Measurements from ENCODE around the gene NRCAM.

Gene NRCAM

DNA sequence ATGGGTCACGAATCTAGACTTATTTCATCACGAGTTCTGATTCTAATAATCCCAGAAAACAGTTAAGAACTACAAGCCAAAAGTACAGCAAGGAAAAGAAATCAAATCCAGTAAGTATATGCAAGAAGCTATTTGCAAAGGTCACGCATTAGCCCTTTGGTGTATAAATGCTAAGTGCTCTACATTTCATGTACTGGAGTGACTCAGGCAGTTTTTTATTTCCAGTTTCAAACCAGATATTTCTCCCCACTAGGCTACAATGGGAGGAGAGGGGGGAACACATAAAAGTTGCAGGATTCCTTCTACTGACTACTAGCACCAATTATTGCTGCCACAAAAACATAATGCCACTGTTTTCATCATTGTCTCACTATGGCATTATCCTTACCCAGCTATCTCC lies 148.0 kb downstream of the NRCAM start:
- DNase-seq (ENCODE audit: low read depth): no peak

GRCh38 chr7:108307595-108307994 lies 148.6 kb downstream of the NRCAM start:
- no peak for DNase-seq (ENCODE audit: low read depth)

DNA sequence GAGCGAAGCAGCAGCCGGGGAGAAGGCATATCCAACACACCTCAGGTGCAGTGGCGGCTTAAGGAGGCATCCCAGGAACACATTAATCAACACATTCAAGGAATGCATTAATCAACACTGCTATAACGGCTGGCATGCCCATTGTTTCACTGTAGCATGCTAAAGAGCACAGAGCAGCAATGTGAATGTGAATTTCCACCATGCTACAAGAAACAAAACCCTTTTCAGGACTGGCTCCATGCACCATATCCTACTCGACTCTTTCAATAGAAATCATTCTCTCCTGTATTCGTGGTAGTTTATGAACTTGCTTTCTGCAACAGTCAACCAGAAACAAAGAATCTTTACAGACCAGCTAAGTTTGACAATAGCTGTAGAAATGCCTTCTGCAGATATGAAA lies 149.0 kb downstream of the NRCAM start:
- DNase-seq (ENCODE audit: low read depth): no peak

DNA sequence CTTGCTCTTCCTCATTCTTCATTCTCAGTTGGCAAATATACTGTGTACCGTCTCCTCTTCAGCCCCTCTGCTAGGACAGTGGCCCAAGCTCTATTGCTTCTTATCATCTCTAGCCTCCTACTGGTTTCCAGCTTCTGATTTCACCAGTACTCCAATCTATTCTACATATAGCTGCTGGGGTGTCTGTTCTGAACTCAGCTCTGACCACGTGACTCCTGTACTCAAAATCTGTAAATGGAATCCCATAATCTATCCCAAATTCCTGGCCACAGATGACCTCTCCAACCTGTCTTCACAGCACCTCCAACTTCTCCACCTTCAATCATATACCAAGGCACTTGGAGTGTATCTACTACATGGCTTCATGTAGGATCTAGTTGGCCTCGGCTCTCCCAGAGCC lies 152.9 kb downstream of the NRCAM start:
- DNase-seq (ENCODE audit: low read depth): no peak

DNA sequence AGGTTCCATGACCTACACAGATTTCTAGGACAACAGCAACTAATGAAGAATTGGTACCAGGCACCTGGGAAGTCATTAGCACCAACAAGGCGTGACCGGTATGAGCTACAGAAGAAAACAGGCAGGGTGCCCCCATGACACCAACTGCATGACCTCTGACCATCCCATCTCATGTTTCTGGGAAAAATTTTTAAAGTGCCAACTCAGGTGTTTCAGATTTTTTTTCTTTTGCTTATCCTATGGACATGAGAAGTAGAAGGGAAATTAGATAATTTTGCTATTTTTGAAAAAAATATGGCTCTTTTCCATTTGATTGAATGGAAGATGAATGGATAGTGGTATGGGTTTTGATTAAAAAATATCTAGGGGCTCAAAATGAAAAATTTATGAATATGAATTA lies 154.8 kb downstream of the NRCAM start:
- no peak for DNase-seq (ENCODE audit: low read depth)

- DNase-seq (ENCODE audit: low read depth): no peak
Observed at GRCh38 chr7:108299251-108299973, 156.8 kb downstream of the NRCAM start.

DNA sequence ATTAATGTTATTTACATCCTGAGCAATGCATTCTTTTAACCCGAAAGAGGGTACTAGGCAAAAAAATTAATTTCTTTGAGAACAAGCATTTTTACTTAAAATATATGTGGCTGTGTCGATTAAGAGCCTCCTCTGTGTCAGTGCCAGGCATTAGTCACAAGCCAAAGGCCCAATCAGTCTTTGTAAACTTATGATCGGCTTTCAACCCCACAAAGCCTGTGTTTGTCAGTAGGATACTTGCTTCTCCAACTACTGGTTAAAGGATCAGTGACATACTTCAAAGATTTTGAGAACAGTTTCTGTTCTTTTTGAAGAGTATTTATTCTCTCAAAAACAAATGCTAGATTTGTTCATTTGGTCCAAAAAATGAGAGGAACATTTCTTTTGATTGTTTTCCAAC lies 159.3 kb downstream of the NRCAM start:
- no peak for DNase-seq (ENCODE audit: low read depth)

DNA sequence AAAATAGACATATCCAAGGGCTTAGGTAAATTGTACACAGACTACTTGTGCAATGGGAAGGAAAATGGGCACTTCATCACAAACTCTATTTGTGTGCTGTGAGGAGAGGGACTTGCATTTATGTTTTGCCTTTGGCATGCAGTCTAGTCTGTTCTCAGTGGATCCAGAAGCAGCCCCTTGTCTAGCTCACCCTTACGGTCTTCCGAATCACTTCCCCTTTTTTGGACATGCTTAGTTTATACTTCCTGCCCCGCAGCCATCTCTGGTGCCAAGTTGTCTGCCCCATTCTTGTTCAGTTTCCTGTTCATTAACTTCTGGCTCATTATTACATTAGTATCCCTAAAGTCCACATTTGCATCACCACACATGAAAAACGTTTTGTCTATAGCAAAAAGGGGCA lies 161.6 kb downstream of the NRCAM start:
- no peak for DNase-seq (ENCODE audit: low read depth)

- no peak for DNase-seq (ENCODE audit: low read depth)
Observed at GRCh38 chr7:108293149-108293612, 163.1 kb downstream of the NRCAM start.

- no peak for DNase-seq (ENCODE audit: low read depth)
Observed at GRCh38 chr7:108292541-108292940, 163.7 kb downstream of the NRCAM start.

- no peak for DNase-seq (ENCODE audit: low read depth)
Observed at GRCh38 chr7:108291791-108292440, 164.3 kb downstream of the NRCAM start.

- DNase-seq (ENCODE audit: low read depth): no peak
Observed at GRCh38 chr7:108291152-108291508, 165.1 kb downstream of the NRCAM start.

DNA sequence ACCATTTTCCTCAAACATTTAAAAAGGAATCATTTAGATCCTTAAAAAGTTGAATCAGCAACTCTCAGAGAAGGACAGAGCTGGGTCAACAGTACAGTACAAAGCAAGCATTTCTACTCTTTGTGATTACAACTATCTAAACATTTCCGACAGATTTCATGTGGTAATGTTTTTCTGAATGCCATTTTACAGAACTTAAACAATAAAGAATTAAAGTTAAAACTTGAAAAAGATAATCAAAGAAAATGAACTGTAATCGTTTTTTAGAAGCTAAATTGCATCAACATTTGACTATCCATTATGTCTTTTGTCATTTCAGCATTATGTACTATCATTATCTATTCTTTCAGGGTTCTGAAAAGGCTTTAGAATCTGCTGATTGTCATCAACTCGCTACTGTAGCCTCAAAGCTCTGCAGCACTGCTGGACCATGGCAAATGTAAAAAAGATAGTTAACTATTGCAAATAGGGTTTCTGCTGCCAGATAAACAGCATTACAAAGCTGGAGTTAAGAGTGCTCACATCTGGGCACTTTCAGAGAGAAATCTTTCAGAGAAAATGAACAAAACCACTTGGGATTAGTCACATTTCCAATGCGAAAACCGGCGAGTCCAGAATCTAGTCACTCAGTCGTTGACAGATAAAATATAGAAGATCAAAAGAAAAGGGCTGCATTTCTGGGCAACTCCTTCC lies 165.6 kb downstream of the NRCAM start:
- DNase-seq (ENCODE audit: low read depth): no peak

DNA sequence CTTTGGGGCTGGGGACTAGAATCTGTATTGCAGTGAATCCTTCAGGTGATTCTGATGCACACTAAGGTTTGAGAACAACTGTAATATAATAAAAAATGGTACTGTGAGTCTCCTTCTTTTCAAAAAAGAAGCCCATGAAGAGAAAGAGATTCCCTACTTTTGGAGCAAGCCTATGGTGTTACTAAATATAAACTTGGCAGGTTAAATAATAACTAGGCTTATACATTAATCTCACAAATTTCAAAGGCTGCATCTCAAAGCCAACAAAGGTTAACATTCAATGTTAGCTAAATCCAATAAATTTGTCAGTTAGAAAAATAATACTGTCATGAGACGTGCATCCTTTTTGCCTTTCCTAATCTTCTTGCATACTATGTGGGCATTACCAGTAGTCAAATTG lies 166.4 kb downstream of the NRCAM start:
- no peak for DNase-seq (ENCODE audit: low read depth)

- no peak for DNase-seq (ENCODE audit: low read depth)
Observed at GRCh38 chr7:108287857-108288256, 168.4 kb downstream of the NRCAM start.

GRCh38 chr7:108286290-108286904 lies 169.8 kb downstream of the NRCAM start:
- DNase-seq (ENCODE audit: low read depth): no peak

- no peak for DNase-seq (ENCODE audit: low read depth)
Observed at GRCh38 chr7:108285778-108286177, 170.5 kb downstream of the NRCAM start.

DNA sequence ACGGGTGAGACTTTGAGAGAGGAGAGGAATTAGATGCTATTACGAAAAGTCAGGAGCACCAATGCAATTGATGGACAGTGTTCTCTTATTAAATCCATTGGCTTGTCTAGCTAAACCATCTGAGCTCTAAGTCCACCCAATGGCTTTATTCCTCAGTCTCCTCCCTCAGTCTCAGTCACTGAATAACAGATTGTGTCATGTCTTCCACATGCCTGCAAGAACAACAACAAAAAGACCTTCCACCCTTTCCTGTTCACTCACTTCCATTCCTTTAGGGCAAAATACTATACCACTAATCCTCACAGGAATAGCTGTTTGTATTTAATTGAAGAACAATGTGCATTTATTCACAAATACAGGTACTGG lies 171.2 kb downstream of the NRCAM start:
- no peak for DNase-seq (ENCODE audit: low read depth)

DNA sequence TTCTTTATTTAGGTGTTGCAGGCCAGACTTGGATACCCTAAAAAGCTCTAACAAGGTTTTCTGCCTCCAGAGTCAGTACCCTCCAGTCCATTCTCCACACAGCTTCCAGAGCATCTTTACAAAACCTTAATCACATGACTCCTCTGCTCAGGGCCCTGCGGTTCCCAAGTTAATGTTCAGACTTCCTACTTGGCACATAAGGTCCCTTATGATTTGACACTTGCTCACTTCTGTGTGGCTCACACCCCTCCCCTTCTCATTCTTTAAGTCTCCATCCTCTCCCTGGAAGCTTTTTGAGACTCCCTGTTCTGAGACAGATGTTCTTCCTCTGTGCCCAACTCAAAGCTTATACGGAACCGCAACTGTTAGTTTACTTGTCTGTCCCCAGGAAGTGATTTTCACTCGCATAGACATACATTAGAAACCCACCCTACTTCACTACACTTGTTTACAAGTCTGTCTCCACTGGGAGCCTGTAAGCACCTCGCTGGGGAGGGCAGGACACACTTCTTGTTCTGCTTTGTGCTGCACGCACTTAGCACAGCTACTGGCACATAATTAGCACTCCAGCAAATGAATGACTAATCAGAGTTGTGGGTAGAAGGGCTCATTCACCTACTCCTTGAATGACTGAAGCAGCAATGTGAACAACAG lies 171.8 kb downstream of the NRCAM start:
- DNase-seq (ENCODE audit: low read depth): no peak

- no peak for DNase-seq (ENCODE audit: low read depth)
Observed at GRCh38 chr7:108283252-108283651, 173.0 kb downstream of the NRCAM start.

DNA sequence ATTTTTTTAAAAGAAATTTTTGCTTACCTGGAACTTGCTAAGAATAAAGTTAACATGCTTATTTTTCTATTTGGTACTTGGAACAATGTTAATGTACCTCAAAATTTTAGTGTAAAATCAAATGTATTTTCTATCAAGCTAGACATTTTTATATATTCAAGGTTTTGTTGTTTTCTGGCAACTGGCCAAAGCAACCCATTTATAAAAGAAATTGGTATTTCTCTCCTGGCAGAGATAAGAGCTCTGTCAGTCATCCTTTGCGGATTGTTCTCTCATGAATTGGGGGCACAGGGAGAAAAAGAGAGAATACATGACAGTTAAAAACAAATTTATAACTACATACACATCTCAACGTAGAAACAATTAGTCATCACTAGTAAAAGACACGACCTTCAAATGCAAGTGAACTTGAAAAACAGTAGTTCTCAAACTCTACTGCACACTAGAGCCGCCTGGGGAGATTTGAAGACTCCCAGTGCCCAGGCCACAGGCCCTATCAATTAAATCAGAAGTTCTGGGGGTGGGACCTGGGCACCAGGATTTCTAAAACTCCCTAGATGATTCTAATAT lies 173.7 kb downstream of the NRCAM start:
- DNase-seq (ENCODE audit: low read depth): no peak

- DNase-seq (ENCODE audit: low read depth): no peak
Observed at GRCh38 chr7:108280136-108280535, 176.1 kb downstream of the NRCAM start.
